Colon (tissue), 2 donors: ENCODE measurements around the gene KCTD16.
A peak's percentile ranks its signal among the peaks of the same experiment; 100 is the strongest.

Source experiments
- FAIRE-seq: peaks from 2 replicates; lab custom pipeline; 2012; peaks lifted over from hg19 to GRCh38; lab: Jason Lieb, UNC
- donor health status: control.
- donor health status: control.

The KCTD16 gene

GRCh38 chr5:144289277-144289676 is 118.6 kb downstream of the KCTD16 start:
- FAIRE-seq = no peak

DNA sequence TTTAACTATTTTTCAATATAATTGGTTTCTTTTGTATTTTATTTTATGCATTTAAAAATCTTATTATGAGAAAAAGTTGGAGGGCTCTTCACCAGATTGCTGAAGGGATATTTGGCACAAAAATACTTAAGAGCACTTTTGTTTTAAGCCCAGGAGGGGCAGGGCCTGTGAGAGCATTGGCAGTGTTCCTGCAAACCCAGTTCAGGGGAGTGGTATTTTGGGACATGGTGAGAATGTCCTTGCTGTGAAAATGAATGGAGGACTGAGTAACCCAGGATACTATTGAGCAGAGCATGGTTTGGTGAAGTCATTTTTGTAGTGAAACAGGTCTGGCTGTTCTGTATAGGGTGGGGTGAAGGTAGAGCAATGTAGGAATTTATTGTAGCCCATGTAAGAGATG is 121.4 kb downstream of the KCTD16 start:
- no peak for FAIRE-seq

DNA sequence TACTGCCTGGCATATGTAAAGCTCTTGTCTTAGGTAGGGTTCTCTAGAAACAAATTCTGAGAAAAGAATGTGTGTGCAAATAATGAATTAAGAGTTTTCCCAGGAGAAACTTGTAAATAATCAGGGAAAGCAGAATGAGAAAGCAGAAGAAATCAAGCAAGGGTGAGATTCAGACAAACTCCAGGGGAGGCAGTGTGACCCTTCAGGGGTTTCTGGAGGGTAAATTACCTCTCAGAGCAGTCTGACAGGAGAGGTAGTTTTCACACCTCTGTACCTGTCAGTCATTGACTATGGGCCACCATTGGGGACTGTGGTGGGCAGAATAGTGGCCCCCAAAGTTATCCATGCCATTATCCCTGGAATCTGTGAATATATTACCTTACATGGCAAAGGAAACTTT is 124.6 kb downstream of the KCTD16 start:
- FAIRE-seq = no peak

DNA sequence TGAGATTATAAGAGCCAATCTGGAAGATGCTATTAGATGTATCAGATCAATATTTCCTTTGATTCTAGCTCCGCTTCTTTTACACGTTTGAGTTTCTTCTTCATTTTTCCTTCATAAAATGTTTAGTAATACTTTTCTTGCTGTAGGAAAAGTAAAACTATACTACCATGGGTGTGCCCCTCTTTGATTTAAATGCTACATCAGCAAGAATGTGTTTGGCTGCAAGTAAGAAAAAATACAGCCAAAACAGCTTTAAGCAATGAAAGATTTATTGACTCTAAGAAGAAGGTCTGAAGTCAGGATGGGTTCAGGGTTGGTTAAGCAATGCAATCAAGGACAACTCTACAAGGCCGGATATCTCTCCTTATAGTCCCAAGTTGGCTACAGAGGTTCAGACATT is 126.4 kb downstream of the KCTD16 start:
- FAIRE-seq = no peak

GRCh38 chr5:144298658-144299057 is 128.0 kb downstream of the KCTD16 start:
- no peak for FAIRE-seq

DNA sequence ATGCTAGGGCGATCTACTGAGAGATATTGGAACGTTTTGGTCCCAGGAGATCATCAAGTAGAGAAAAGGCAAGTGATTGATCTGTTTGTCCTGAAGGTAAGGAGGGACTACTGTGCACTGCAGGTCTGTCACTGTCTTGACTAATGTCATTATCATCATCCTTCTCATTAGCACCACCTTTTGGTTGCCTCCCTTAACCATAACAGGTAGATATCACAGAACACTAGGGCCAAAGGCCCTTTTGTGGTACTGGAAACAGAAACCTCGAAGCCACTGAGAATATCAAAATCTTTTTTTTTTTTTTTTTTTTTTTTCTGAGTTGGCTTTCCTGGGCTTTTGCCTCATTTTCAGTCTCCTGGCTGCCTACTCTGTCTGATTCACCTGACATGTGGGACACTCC is 134.0 kb downstream of the KCTD16 start:
- no peak for FAIRE-seq

GRCh38 chr5:144307736-144308135 is 137.1 kb downstream of the KCTD16 start:
- FAIRE-seq = no peak

DNA sequence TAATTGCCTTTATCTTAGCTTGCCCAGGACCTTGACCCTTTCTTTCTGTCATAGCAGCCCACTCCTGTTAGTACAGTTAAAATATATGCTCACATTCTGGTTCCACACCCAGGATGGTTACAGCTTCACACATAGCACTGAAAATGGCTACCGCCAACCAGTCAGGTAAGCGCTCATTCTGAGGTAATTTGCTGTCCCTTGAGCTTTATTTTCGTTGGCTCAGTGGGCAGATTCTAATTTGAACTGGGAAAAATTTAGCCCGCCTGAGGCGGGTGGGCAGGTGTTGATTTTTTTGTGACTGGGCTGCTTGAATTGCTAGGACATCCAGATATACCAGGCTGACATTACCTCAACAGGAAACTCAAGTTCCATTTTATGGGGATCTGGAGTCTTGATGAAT is 137.5 kb downstream of the KCTD16 start:
- no peak for FAIRE-seq

GRCh38 chr5:144308906-144309670 is 138.4 kb downstream of the KCTD16 start:
- FAIRE-seq = no peak

GRCh38 chr5:144310621-144311020 is 139.9 kb downstream of the KCTD16 start:
- FAIRE-seq = no peak

- FAIRE-seq = no peak
Measured at GRCh38 chr5:144313147-144313726, 142.6 kb downstream of the KCTD16 start.

DNA sequence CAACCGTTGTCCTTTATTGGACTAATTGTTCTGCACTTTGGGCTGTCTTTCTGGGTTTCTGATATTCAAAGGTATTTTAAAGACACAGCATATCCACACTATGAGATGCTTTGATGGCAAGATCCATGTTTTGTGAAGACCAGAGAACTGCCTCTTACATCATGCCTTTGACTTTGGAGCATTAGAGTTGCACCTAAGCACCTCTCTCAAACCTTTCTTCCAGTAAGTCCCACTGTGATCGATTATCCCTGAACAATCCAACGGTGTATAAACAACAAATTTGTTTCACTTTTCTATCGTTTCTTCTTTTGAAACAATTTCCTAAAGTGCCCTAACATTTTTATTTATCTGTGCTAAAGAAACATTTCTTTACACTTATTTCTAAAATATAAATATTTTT is 144.4 kb downstream of the KCTD16 start:
- FAIRE-seq = no peak

DNA sequence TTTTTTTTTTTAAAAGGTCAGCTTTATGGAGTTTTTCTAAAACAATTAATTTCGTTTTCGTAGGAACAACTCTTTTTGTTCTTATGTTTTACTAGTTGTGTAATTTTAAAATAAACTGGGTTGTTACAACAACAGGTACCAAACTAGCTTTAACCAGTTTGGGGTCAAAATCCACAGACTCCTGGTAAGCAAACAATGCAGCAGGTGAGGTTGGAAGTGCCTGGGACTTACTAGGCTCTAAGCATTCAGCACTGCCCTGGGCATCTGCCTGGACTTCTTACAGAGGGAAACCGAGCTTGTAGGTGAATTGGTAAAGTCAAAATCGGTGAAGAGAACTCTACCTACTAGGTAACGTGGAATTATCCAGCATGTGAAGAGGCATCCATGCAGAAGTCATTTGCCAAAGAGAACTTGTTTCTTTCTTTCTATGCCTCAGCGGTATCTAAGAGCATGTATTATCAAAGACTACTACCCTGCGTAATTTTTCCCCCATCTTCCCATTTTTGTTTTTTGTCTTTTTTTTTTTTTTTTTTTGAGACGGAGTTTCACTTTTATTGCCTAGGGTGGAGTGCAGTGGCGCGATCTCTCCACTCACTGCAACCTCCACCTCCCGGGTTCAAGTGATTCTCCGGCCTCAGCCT is 145.4 kb downstream of the KCTD16 start:
- peak; percentile 91 for FAIRE-seq

GRCh38 chr5:144318011-144318410 is 147.3 kb downstream of the KCTD16 start:
- no peak for FAIRE-seq

GRCh38 chr5:144318460-144318859 is 147.8 kb downstream of the KCTD16 start:
- FAIRE-seq = no peak

DNA sequence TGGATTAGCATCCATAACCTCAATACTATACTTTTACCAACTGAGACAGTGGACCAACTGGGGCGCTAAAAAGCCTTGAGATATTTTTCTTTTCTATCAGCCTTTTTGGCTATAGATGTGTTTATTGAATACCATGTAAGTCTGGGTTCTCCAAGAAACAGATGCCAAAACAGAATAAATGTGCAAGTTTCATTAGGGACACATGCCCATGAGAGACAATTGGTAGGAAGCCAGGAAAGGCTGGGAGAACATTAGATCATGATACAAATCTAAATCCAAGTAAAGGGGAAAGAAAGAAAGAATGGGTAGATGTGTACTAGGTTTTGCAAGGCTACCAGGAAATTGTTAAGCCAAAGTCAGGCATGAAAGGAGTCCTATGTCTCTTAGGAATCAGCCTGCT is 152.5 kb downstream of the KCTD16 start:
- FAIRE-seq = no peak

DNA sequence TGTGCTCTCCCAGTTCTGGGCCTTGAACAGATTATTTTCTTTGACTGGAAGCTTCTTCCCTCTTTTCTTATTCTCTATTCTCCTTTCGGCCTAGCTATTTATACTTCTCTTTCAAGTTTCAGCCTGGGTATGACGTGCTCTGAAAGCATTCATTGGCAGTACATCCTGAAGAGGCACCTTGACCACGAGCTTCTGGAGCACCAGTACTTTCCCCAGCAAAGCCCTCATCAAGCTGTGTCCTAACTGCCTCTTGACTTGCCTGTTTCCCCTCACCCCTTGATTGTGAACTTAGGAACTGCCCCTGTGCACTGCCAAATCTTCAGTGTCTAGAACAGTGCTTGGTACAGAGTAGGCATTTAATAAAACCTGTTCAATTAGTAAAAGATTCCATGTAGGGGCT is 154.9 kb downstream of the KCTD16 start:
- FAIRE-seq = no peak

DNA sequence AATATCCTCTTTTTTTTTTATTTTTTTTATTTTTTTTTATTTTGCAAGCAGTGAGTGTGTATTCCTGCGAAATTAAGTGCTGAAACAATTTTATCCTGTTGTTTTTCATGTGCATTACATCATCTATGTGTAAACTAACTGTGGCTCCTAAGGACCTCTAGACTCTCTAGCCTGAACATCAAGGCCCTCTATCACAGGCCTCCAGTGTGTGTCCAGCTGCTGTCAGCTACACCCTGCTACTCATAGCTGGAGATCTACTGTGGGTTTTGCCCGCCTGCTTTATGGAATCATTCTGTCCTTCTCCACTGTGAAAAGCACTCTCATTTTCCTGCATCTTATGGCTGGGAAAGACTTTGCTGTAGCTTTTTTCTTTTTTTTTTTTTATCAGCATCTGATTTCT is 157.8 kb downstream of the KCTD16 start:
- FAIRE-seq = no peak

- FAIRE-seq = no peak
Measured at GRCh38 chr5:144328980-144329379, 158.3 kb downstream of the KCTD16 start.

DNA sequence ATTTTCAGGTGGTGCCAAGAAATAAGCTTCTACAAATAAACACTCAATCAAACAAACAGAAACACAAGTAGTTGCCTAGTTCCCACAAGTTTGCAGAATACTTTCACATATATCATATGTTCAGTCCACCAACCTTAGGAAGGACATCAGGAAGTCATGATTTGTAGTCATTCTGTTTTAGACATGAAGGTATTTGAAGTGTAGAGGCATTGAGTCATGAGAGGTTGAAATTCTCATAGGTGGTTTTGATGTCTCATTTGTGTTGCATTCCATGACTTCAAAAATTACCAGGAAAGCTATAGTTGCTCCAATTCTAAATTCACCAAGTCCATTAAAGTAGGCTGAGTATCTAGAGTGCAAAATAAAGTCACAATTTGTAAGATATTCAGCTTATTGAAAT is 159.0 kb downstream of the KCTD16 start:
- no peak for FAIRE-seq

GRCh38 chr5:144331361-144331760 is 160.7 kb downstream of the KCTD16 start:
- FAIRE-seq = no peak

- FAIRE-seq = no peak
Measured at GRCh38 chr5:144332265-144332664, 161.6 kb downstream of the KCTD16 start.

DNA sequence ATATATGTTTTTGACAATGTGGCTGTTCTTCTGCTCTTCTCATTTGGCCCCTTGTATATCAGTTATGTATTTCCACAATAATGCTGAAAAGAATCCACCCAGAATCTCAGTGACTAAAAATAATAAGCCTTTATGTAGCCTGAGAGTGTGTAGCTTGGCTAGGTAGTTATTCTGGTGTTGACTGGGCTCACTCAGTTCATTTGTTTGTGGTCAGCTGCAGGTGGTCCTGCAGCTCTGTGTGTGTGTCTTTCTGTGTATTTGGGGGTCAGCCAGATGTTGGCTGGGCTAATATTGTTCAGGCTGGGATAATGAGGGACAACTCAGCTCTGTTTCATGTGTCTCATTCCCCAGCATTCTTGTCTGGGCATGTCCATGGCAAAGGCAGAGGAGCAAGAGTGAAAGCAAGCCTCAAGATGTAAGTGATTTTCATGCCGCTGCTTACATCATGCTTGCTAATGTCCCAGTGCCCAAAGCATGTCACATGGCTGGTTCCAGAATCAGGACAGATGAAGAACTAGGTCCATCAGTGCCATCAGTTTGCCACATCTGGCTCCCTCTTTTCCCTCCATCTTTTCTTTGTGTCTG is 162.8 kb downstream of the KCTD16 start:
- no peak for FAIRE-seq
